ENCODE measurements around the gene ABCA2. TPM values are rescaled to one million over a fixed set of nuclear protein-coding genes. Genes with fewer than 3 reads are reported as not detected.

ABCA2 gene
- total and polyA plus RNA-seq, 2 experiments from 2014 or later, result 7.0 to 16.0 TPM

DNA sequence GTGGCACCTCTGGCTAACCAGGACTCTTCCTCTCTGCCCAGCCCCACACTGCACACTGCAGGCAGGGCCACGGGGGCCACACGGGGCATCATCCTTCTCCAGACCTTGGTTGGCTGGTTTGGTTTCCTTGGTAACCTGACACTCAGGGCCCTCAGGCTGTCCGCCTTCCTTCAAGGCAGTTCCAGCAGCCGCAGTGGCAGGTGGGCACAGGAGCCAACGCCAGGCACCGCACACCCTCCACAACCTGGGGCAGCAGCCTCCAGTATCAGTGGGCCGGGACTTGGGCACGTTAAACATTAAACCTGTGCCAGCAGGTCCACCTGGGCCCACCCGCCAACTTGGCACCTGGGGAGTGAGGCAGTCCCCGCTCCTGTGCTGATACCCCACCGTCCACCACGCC, 16.0 kb upstream of the ABCA2 start (continued):
- TF ChIP-seq, protein P1, sequence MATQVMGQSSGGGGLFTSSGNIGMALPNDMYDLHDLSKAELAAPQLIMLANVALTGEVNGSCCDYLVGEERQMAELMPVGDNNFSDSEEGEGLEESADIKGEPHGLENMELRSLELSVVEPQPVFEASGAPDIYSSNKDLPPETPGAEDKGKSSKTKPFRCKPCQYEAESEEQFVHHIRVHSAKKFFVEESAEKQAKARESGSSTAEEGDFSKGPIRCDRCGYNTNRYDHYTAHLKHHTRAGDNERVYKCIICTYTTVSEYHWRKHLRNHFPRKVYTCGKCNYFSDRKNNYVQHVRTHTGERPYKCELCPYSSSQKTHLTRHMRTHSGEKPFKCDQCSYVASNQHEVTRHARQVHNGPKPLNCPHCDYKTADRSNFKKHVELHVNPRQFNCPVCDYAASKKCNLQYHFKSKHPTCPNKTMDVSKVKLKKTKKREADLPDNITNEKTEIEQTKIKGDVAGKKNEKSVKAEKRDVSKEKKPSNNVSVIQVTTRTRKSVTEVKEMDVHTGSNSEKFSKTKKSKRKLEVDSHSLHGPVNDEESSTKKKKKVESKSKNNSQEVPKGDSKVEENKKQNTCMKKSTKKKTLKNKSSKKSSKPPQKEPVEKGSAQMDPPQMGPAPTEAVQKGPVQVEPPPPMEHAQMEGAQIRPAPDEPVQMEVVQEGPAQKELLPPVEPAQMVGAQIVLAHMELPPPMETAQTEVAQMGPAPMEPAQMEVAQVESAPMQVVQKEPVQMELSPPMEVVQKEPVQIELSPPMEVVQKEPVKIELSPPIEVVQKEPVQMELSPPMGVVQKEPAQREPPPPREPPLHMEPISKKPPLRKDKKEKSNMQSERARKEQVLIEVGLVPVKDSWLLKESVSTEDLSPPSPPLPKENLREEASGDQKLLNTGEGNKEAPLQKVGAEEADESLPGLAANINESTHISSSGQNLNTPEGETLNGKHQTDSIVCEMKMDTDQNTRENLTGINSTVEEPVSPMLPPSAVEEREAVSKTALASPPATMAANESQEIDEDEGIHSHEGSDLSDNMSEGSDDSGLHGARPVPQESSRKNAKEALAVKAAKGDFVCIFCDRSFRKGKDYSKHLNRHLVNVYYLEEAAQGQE (IDR thresholded peaks at IDR 0.05; ENCODE audit: unreplicated experiment), result no peak
- no peak for TF ChIP-seq POLR2AphosphoS5 (IDR thresholded peaks at IDR 0.05; ENCODE audit: low read depth)
- TF ChIP-seq ZNF114 (CRISPR knock-in tag; IDR thresholded peaks at IDR 0.05), result no peak
- no peak for TF ChIP-seq ZNF331 (CRISPR knock-in tag; IDR thresholded peaks at IDR 0.05; ENCODE audit: low read depth)

DNA sequence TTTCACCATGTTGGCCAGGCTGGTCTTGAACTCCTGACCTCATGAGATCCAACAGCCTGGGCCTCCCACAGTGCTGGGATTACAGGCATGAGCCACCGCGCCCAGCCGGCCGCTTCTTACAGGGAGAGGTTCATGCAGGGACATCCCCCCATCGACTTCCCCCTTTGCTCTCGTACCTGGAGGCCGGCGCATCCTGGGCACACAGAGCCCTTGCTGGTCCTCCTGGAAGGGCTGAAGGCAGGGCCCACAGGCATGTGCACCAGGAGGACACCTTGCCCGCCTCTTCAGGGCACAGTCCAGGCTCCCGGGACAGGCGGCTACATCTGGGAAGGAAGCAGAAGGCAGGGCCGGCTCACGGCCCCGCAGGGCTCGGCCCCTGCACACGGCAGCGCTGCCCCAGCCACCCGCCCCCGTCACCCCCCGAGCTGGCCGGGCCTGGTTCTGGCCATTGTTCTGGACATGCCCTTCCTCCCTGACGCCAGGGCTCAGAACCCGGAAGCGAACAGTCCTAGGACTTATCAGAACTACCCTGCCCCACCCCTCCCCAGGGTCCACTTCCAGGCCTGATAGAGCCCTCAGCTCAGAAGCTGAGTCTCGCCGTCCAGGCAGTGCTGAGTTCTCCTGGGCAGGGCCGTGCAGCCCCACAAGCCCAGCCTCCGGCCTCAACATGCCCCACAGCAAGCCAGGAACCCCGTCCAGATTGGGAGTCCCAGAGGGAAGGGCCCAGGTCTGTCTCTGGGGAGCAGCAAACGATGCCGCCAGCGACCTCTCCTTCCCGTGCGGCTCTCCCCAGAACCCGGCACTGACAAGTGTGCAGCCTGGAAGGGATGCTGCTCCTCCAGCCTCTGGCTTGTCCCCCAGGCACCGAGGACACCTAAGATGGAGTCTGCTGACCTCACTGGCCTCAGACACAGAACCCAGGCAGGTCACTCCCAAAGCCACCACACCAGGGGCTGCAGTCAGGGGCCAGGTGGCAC, 15.0 kb upstream of the ABCA2 start:
- Mint-ChIP-seq H3K4me3 (no peak overlapping the region), H3K4me1 (peaks cover 4% of the 10 kb centered on the region; the same call in 1 of the 3 replicates), H3K27me3 (ENCODE audit: insufficient read depth, low read depth, poor library complexity) (peaks cover 27% of the 10 kb centered on the region), H3K9me3 (no peaks in the 10 kb centered on the region), H3K27ac (no peak overlapping the region), H3K36me3 (ENCODE audit: low read depth) (no peaks in the 10 kb centered on the region; the same call in 2 of the 3 replicates)
- no peak for DNase-seq (ENCODE audit: low spot score)
- Histone ChIP-seq H3K4me1 (ENCODE audit: insufficient read depth) (peaks cover 7% of the 10 kb centered on the region; the same call in 1 of the 2 replicates), H3K4me3 (no peak overlapping the region), H3K36me3 (ENCODE audit: insufficient read depth) (no peaks in the 10 kb centered on the region), H2AFZ (no peak overlapping the region), H3F3A (replicated peaks; ENCODE audit: low read depth) (no peaks in the 10 kb centered on the region), H3K27me3 (ENCODE audit: insufficient read depth) (peaks cover 24% of the 10 kb centered on the region), H3K27ac (ENCODE audit: low read depth) (no peak overlapping the region), H3K4me2 (no peak overlapping the region), H3K79me2 (replicated peaks; ENCODE audit: insufficient read depth) (peaks cover 7% of the 10 kb centered on the region; the same call in 1 of the 2 replicates), H3K9me2 (ENCODE audit: insufficient read depth) (no peaks in the 10 kb centered on the region), H4K20me1 (replicated peaks; ENCODE audit: insufficient read depth) (no peaks in the 10 kb centered on the region; the same call in 1 of the 2 replicates)
- no peak for TF ChIP-seq CREB1 (CRISPR knock-in tag; IDR thresholded peaks at IDR 0.05; ENCODE audit: low read depth)
- ATAC-seq, result no peak

DNA sequence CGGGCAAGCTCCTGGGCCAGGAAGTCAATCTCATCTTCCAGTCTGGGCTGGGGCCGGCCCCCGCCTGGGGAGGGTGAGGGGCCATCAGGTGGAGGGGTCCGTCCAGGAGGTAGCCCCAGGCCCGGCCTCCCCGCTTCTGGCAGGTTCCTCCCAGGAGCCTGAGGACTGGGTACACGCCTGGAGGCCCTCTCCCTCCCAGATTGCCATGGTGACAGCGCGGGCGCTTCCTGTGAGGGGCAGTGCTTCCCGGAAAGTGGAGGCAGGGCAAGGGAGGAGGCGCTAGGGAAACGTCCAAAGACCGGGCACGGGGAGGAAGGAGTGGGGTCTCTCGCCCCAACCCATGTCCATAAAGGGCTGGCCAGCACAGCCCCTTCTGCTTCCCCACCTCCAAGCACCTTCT, 13.1 kb upstream of the ABCA2 start:
- TF ChIP-seq ZNF331 (CRISPR knock-in tag; IDR thresholded peaks at IDR 0.05; ENCODE audit: low read depth) (no peak), EZH2 (IDR thresholded peaks at IDR 0.05; ENCODE audit: low read depth, unreplicated experiment) (no peak), EZH2phosphoT487 (IDR thresholded peaks at IDR 0.05; ENCODE audit: unreplicated experiment) (no peak), STAT1 (IDR thresholded peaks at IDR 0.05; ENCODE audit: unreplicated experiment) (no peak)
- TF ChIP-seq, protein P1 (IDR thresholded peaks at IDR 0.05; ENCODE audit: unreplicated experiment), result no peak
- H3K4me3 ChIP-seq, result no peak overlapping the region
- no peaks in the 10 kb centered on the region for H3K36me3 ChIP-seq (ENCODE audit: insufficient read depth)
- DNase-seq (ENCODE audit: low spot score), result no peak
- H2AFZ ChIP-seq, result no peak overlapping the region
- no peaks in the 10 kb centered on the region for H3K9me3 Mint-ChIP-seq
- peaks cover 15% of the 10 kb centered on the region for H3K27me3 Mint-ChIP-seq (ENCODE audit: insufficient read depth, low read depth, poor library complexity)
- H3K4me1 Mint-ChIP-seq, result peaks cover 4% of the 10 kb centered on the region; the same call in 1 of the 3 replicates
- no peak overlapping the region for H3K4me2 ChIP-seq
- no peaks in the 10 kb centered on the region for H3F3A ChIP-seq (replicated peaks; ENCODE audit: low read depth)
- H3K9me2 ChIP-seq (ENCODE audit: insufficient read depth), result no peaks in the 10 kb centered on the region
- peaks cover 7% of the 10 kb centered on the region; the same call in 1 of the 2 replicates for H3K79me2 ChIP-seq (replicated peaks; ENCODE audit: insufficient read depth)
- H3K27me3 ChIP-seq (ENCODE audit: insufficient read depth), result peaks cover 14% of the 10 kb centered on the region
- no peaks in the 10 kb centered on the region; the same call in 1 of the 2 replicates for H4K20me1 ChIP-seq (replicated peaks; ENCODE audit: insufficient read depth)
- H3K27ac Mint-ChIP-seq, result no peak overlapping the region
- peaks cover 7% of the 10 kb centered on the region; the same call in 1 of the 2 replicates for H3K4me1 ChIP-seq (ENCODE audit: insufficient read depth)
- H3K36me3 Mint-ChIP-seq (ENCODE audit: low read depth), result no peaks in the 10 kb centered on the region; the same call in 2 of the 3 replicates
- H3K4me3 Mint-ChIP-seq, result no peak overlapping the region
- no peak for ATAC-seq
- no peak overlapping the region for H3K27ac ChIP-seq (ENCODE audit: low read depth)
